H1 (cell line): ENCODE data around the gene PGAM5.

ENCODE experiments used
- BRCA1 ChIP-seq: IDR thresholded peaks from 2 replicates; pipeline ENCODE4 v1.6.1; 2012; ENCODE audit warnings: low read depth, low read length, improper control_type of control experiment
- CTCF ChIP-seq, 3 experiments: IDR thresholded peaks; 1 replicate in 2 of 3; 2 replicates in 1 of 3; pipeline versions ENCODE4 v1.5.1 to v1.6.1; 2011; ENCODE audit warnings: low read length in 3 of 3, mild to moderate bottlenecking in 3 of 3, inconsistent platforms in 2 of 3, low read depth in 1 of 3, moderate library complexity in 1 of 3; ENCODE audit not compliant: insufficient read depth in 1 of 3; ENCODE audit errors: control extremely low read depth in 1 of 3
- EP300 ChIP-seq, 2 experiments: IDR thresholded peaks; 1 replicate in 1 of 2; 2 replicates in 1 of 2; pipeline ENCODE4 v1.6.1; 2011 to 2012; ENCODE audit warnings: low read depth in 2 of 2, low read length in 2 of 2, mild to moderate bottlenecking in 2 of 2, borderline replicate concordance in 1 of 2, inconsistent platforms in 1 of 2, moderate library complexity in 1 of 2
- JUND ChIP-seq: IDR thresholded peaks from 2 replicates; pipeline ENCODE4 v1.6.1; 2011; ENCODE audit warnings: mild to moderate bottlenecking, improper control_type of control experiment, low read length
- POLR2AphosphoS5 ChIP-seq: IDR thresholded peaks from 2 replicates; pipeline ENCODE4 v1.6.1; 2011; ENCODE audit warnings: low read depth, low read length
- RAD21 ChIP-seq, 2 experiments: IDR thresholded peaks in 1 of 2; conservative IDR thresholded peaks in 1 of 2; 2 replicates each; pipeline ENCODE4 v1.6.1; 2011; ENCODE audit warnings: low read depth in 2 of 2, low read length in 2 of 2, improper control_type of control experiment in 1 of 2, inconsistent platforms in 1 of 2, mild to moderate bottlenecking in 1 of 2, moderate library complexity in 1 of 2
- RBBP5 ChIP-seq: IDR thresholded peaks from 2 replicates; pipeline ENCODE4 v1.7.1; 2012; ENCODE audit warnings: low read depth, mild to moderate bottlenecking, inconsistent platforms, low read length, moderate library complexity, borderline replicate concordance
- RNF2 ChIP-seq: fragments of 200-900, 300-1000 bp; sonication (generic); IDR thresholded peaks from 2 replicates; pipeline ENCODE4 v1.7.1; 2016; ENCODE audit warnings: borderline replicate concordance, low read depth, mild to moderate bottlenecking, antibody characterized with exemption, low read length; ENCODE audit not compliant: poor library complexity, severe bottlenecking; ENCODE audit errors: missing control alignments
- SAP30 ChIP-seq: fragments of 300-600 bp; sonication (generic); IDR thresholded peaks from 2 replicates; pipeline ENCODE4 v1.7.1; 2012; ENCODE audit warnings: low read length, moderate library complexity, mild to moderate bottlenecking, inconsistent platforms; ENCODE audit not compliant: insufficient read depth, insufficient replicate concordance
- SIN3A ChIP-seq, 2 experiments: IDR thresholded peaks in 1 of 2; conservative IDR thresholded peaks in 1 of 2; 2 replicates each; pipeline ENCODE4 v1.6.1; 2011 to 2012; ENCODE audit warnings: low read length in 2 of 2, improper control_type of control experiment in 1 of 2, low read depth in 1 of 2, mild to moderate bottlenecking in 1 of 2
- SRF ChIP-seq: IDR thresholded peaks from 2 replicates; pipeline ENCODE4 v1.6.1; 2011; ENCODE audit warnings: mild to moderate bottlenecking, low read depth, low read length, moderate library complexity
- TCF12 ChIP-seq: IDR thresholded peaks from 2 replicates; pipeline ENCODE4 v1.6.1; 2011; ENCODE audit warnings: low read depth, mild to moderate bottlenecking, low read length
- ZNF274 ChIP-seq: IDR thresholded peaks from 2 replicates; pipeline ENCODE4 v1.7.0; 2012; ENCODE audit warnings: low read length, borderline replicate concordance; ENCODE audit errors: extremely low read depth

GRCh38 chr12:132662901-132663755 lies 47.5 kb upstream of the PGAM5 start:
- TF ChIP-seq RNF2 = no peak
- TF ChIP-seq CTCF (IDR thresholded peaks at IDR 0.05; ENCODE audit: control extremely low read depth in 1 of 3, insufficient read depth in 1 of 3, low read depth in 1 of 3, low read length in 3 of 3) = no peak
- no peak for TF ChIP-seq ZNF274
- TF ChIP-seq RAD21 (IDR thresholded peaks at IDR 0.05 in 1 of 2, conservative IDR thresholded peaks at IDR 0.05 in 1 of 2; ENCODE audit: low read depth in 2 of 2, low read length in 2 of 2) = no peak
- TF ChIP-seq POLR2AphosphoS5 = no peak
- no peak for TF ChIP-seq BRCA1
- TF ChIP-seq SRF = no peak
- TF ChIP-seq JUND = no peak
- TF ChIP-seq RBBP5 = no peak
- no peak for TF ChIP-seq TCF12
- TF ChIP-seq EP300 (IDR thresholded peaks at IDR 0.05; ENCODE audit: borderline replicate concordance in 1 of 2, low read depth in 2 of 2, low read length in 2 of 2) = no peak
- no peak for TF ChIP-seq SIN3A (conservative IDR thresholded peaks at IDR 0.05 in 1 of 2, IDR thresholded peaks at IDR 0.05 in 1 of 2; ENCODE audit: low read depth in 1 of 2, low read length in 2 of 2)
- no peak for TF ChIP-seq SAP30
